Transverse colon (tissue), 4 donors: ENCODE data around the gene PAWR. TPM values are rescaled to one million over a fixed set of nuclear protein-coding genes. Genes with fewer than 3 reads are reported as not detected.

Experiments used
- DNase-seq: peaks from one replicate; pipeline ENCODE4 v3.0.0-alpha.2; 2019
- H3K27ac ChIP-seq, 4 donors: fragments of 200-600 bp; sonication (generic); 2 replicates each; pipeline ENCODE4 v1.5.1; 2016 to 2018; ENCODE audit warnings: inconsistent platforms in 4 of 4
- H3K27me3 ChIP-seq: fragments of 200-600 bp; sonication (generic); 2 replicates; pipeline ENCODE4 v1.5.1; 2017; ENCODE audit warnings: inconsistent platforms
- H3K36me3 ChIP-seq, 4 donors: fragments of 200-600 bp; sonication (generic); 2 replicates each; pipeline ENCODE4 v1.5.1; 2017 to 2019; ENCODE audit warnings: inconsistent platforms in 4 of 4
- H3K4me1 ChIP-seq, 4 donors: fragments of 200-600 bp; sonication (generic); 2 replicates each; pipeline ENCODE4 v1.5.1; 2017 to 2020; ENCODE audit warnings: inconsistent platforms in 4 of 4
- H3K4me3 ChIP-seq, 4 donors: fragments of 200-600 bp; sonication (generic); 1 replicate in 1 of 4; 2 replicates in 3 of 4; pipeline versions ENCODE4 v1.5.1 to v1.6.1; 2017 to 2019; ENCODE audit warnings: inconsistent platforms in 4 of 4
- H3K9me3 ChIP-seq, 2 donors: fragments of 200-600 bp; sonication (generic); 2 replicates each; pipeline ENCODE4 v1.5.1; 2017 to 2019; ENCODE audit warnings: inconsistent platforms in 2 of 2
- CTCF ChIP-seq, 5 experiments: fragments of 200-600 bp in 3 of 5; fragments of 450-650 bp in 2 of 5; sonication (generic) in 3 of 5; IDR thresholded peaks; 1 replicate in 2 of 5; 2 replicates in 3 of 5; pipeline ENCODE4 v1.5.1; 2016 to 2017; ENCODE audit warnings: antibody characterized with exemption in 5 of 5, inconsistent platforms in 3 of 5, mild to moderate bottlenecking in 2 of 5, moderate library complexity in 1 of 5
- EP300 ChIP-seq: sonication (generic); formaldehyde crosslinking; IDR thresholded peaks from one replicate; pipeline ENCODE4 v1.6.1; 2017; ENCODE audit warnings: antibody characterized with exemption, low read depth
- POLR2A ChIP-seq: fragments of 450-650 bp; IDR thresholded peaks from one replicate; pipeline ENCODE4 v1.6.1; 2016; ENCODE audit warnings: antibody characterized with exemption, mild to moderate bottlenecking, moderate library complexity
- POLR2AphosphoS5 ChIP-seq, 3 donors: sonication (generic); formaldehyde crosslinking; IDR thresholded peaks; one replicate each; pipeline ENCODE4 v1.6.1; 2016; ENCODE audit warnings: antibody characterized with exemption in 3 of 3
- WGBS, 2 donors: methylation state at CpG; one replicate each; pipeline ENCODE4 v1.1.5; 2018; ENCODE audit warnings: low coverage in 1 of 2; 5-methylcytosine and 5-hydroxymethylcytosine counted together
- in situ Hi-C, 4 donors: fragments of 200-750 bp; cut with MboI; loops; one replicate each; pipeline versions ENCODE4 v1.15.0 to v1.15.1; 2017; ENCODE audit warnings: low sequenced_read_pairs in 3 of 4, low pct_ligation_motif_present in 1 of 4, low pct_unique_long_range_greater_than_20kb in 1 of 4
- intact Hi-C: fragments of 100-400 bp; cut with DNase I; formaldehyde crosslinking; loops from one replicate; pipeline ENCODE4 v1.15.1; 2023; ENCODE audit warnings: low total_unique reads
- total RNA-seq, 4 donors: library from RNA; depleted of rRNA; stranded (reverse); fragments of >200 nt; gene quantifications; one replicate each; pipeline ENCODE4 v1.1.0, GENCODE V29; 2016

The PAWR gene
- total RNA-seq, 4 donors from 2014 or later, result 82.3 to 188 (median 115) TPM

- Histone ChIP-seq H3K4me1 (no peaks in the 10 kb centered on the region), H3K9me3 (no peaks in the 10 kb centered on the region), H3K4me3 (no peak overlapping the region), H3K36me3 (no peaks in the 10 kb centered on the region), H3K27ac (no peak overlapping the region), H3K27me3 (no peaks in the 10 kb centered on the region)
- intact Hi-C loops, result no loop called here
- no peak for DNase-seq
- in situ Hi-C loops, result no loop called here
- WGBS, 2 donors, result 52 to 66% methylated on average over 3 of the region's 3 CpGs
- TF ChIP-seq POLR2AphosphoS5 (IDR thresholded peaks at IDR 0.05) (no peak), CTCF (IDR thresholded peaks at IDR 0.05) (no peak), EP300 (no peak), POLR2A (no peak)
Measured at GRCh38 chr12:79619872-79620562, 70.7 kb downstream of the PAWR start.

GRCh38 chr12:79618848-79619404 is 71.8 kb downstream of the PAWR start:
- H3K27me3 ChIP-seq, result no peaks in the 10 kb centered on the region
- H3K27ac ChIP-seq, result no peak overlapping the region
- H3K36me3 ChIP-seq, result no peaks in the 10 kb centered on the region
- no peaks in the 10 kb centered on the region for H3K4me1 ChIP-seq
- TF ChIP-seq POLR2AphosphoS5 (IDR thresholded peaks at IDR 0.05), result no peak
- TF ChIP-seq CTCF (IDR thresholded peaks at IDR 0.05), result no peak
- no peak for TF ChIP-seq POLR2A
- TF ChIP-seq EP300, result no peak
- WGBS, 2 donors, result 96 to 97% methylated on average over 2 of the region's 2 CpGs
- no peak overlapping the region for H3K4me3 ChIP-seq
- in situ Hi-C loops (no loop called here), intact Hi-C loops (no loop called here)
- no peaks in the 10 kb centered on the region for H3K9me3 ChIP-seq
- no peak for DNase-seq

- intact Hi-C loops, result no loop called here
- Histone ChIP-seq H3K27ac (no peak overlapping the region), H3K4me3 (no peak overlapping the region), H3K9me3 (no peaks in the 10 kb centered on the region), H3K36me3 (no peaks in the 10 kb centered on the region), H3K4me1 (no peaks in the 10 kb centered on the region), H3K27me3 (no peaks in the 10 kb centered on the region)
- DNase-seq, result no peak
- 93 to 99% methylated on average over 4 of the region's 4 CpGs for WGBS, 2 donors
- TF ChIP-seq POLR2AphosphoS5 (IDR thresholded peaks at IDR 0.05), result no peak
- TF ChIP-seq CTCF (IDR thresholded peaks at IDR 0.05), result no peak
- TF ChIP-seq EP300, result no peak
- in situ Hi-C loops, result no loop called here
Measured at GRCh38 chr12:79617696-79618095, 73.1 kb downstream of the PAWR start.

GRCh38 chr12:79615596-79616560 is 74.9 kb downstream of the PAWR start:
- intact Hi-C loops (no loop called here), in situ Hi-C loops (no loop called here)
- Histone ChIP-seq H3K4me1 (no peaks in the 10 kb centered on the region), H3K27ac (no peak overlapping the region), H3K4me3 (no peak overlapping the region), H3K27me3 (no peaks in the 10 kb centered on the region), H3K9me3 (no peaks in the 10 kb centered on the region), H3K36me3 (no peaks in the 10 kb centered on the region)
- no peak for DNase-seq
- TF ChIP-seq POLR2A (no peak), EP300 (no peak), POLR2AphosphoS5 (IDR thresholded peaks at IDR 0.05) (no peak), CTCF (IDR thresholded peaks at IDR 0.05) (no peak)
- 74% methylated on average over 7 of the region's 7 CpGs for WGBS, 2 donors
